WTC11 (cell line): ENCODE results near the gene VAMP1. TPM values are rescaled to one million over a fixed set of nuclear protein-coding genes. Genes with fewer than 3 reads are reported as not detected.

Experiments
- ATAC-seq: fragments of 200-7000 bp; cut with Tn5 transposase; 2 replicates; pipeline ENCODE4 v1.10.0; 2021; ENCODE audit warnings: mild to moderate bottlenecking, moderate library complexity
- CTCF ChIA-PET: fragments of 300-600 bp; sonication (Branson Sonifier 250); formaldehyde crosslinking; loops from one replicate; lab custom pipeline; 2021; ENCODE audit warnings: antibody characterized with exemption; lab: Charles Lee
- POLR2A ChIA-PET: fragments of 350-600 bp; sonication (Branson Sonifier 250); formaldehyde crosslinking; loops from one replicate; lab custom pipeline; 2021; ENCODE audit warnings: antibody characterized with exemption; lab: Charles Lee
- DNase-seq: peaks from one replicate; pipeline ENCODE4 v3.0.0; 2021; ENCODE audit warnings: low spot score
- H3K27ac Mint-ChIP-seq: 2 replicates; pipeline ENCODE4 v1.8.0; 2021; ENCODE audit warnings: mixed read lengths
- H3K27me3 Mint-ChIP-seq: 2 replicates; pipeline ENCODE4 v1.8.0; 2021; ENCODE audit warnings: low read depth, mild to moderate bottlenecking, moderate library complexity, mixed read lengths
- H3K36me3 Mint-ChIP-seq: 2 replicates; pipeline ENCODE4 v1.8.0; 2021; ENCODE audit warnings: mixed read lengths
- H3K4me1 Mint-ChIP-seq: 2 replicates; pipeline ENCODE4 v1.8.0; 2022; ENCODE audit warnings: mixed read lengths
- H3K4me3 Mint-ChIP-seq: 2 replicates; pipeline ENCODE4 v1.8.0; 2021; ENCODE audit warnings: mild to moderate bottlenecking, moderate library complexity, mixed read lengths
- H3K9me3 Mint-ChIP-seq: 2 replicates; pipeline ENCODE4 v1.8.0; 2021; ENCODE audit warnings: mixed read lengths
- ATF3 ChIP-seq: sonication (generic); formaldehyde crosslinking; conservative IDR thresholded peaks from 2 replicates; pipeline ENCODE4 v1.8.1; 2022; ENCODE audit warnings: mild to moderate bottlenecking, missing genetic modification reagents
- CREB1 ChIP-seq: sonication (generic); formaldehyde crosslinking; IDR thresholded peaks from 2 replicates; pipeline ENCODE4 v1.8.0; 2023; ENCODE audit warnings: mild to moderate bottlenecking, missing genetic modification reagents
- E2F4 ChIP-seq: sonication (generic); formaldehyde crosslinking; IDR thresholded peaks from 2 replicates; pipeline ENCODE4 v1.8.1; 2022; ENCODE audit warnings: low read depth, mild to moderate bottlenecking, moderate library complexity, missing genetic modification reagents, borderline replicate concordance
- ESRRA ChIP-seq: sonication (generic); formaldehyde crosslinking; IDR thresholded peaks from 2 replicates; pipeline ENCODE4 v1.8.1; 2022; ENCODE audit warnings: mild to moderate bottlenecking, missing genetic modification reagents, borderline replicate concordance
- GTF2I ChIP-seq: fragments of 250-450 bp; sonication (Bioruptor Pico); conservative IDR thresholded peaks from 2 replicates; pipeline ENCODE4 v1.4.0; 2021; ENCODE audit warnings: mild to moderate bottlenecking
- MXD4 ChIP-seq: fragments of 250-450 bp; sonication (Bioruptor Pico); IDR thresholded peaks from 2 replicates; pipeline ENCODE4 v1.8.0; 2021; ENCODE audit warnings: mild to moderate bottlenecking, moderate library complexity, borderline replicate concordance
- MYBL2 ChIP-seq: sonication (generic); formaldehyde crosslinking; IDR thresholded peaks from 2 replicates; pipeline ENCODE4 v1.8.1; 2023; ENCODE audit warnings: mild to moderate bottlenecking, moderate library complexity, missing genetic modification reagents
- NFATC4 ChIP-seq: fragments of 250-450 bp; sonication (Bioruptor Pico); IDR thresholded peaks from 2 replicates; pipeline ENCODE4 v1.9.0; 2021; ENCODE audit warnings: mild to moderate bottlenecking
- OVOL2 ChIP-seq: fragments of 250-450 bp; sonication (Bioruptor Pico); IDR thresholded peaks from 2 replicates; pipeline ENCODE4 v1.9.0; 2021; ENCODE audit warnings: mild to moderate bottlenecking, borderline replicate concordance
- PREB ChIP-seq: sonication (generic); formaldehyde crosslinking; IDR thresholded peaks from 2 replicates; pipeline ENCODE4 v1.8.1; 2022; ENCODE audit warnings: mild to moderate bottlenecking, missing genetic modification reagents, moderate library complexity, borderline replicate concordance
- RORB ChIP-seq: fragments of 250-450 bp; sonication (Bioruptor Pico); IDR thresholded peaks from 2 replicates; pipeline ENCODE4 v1.9.0; 2021; ENCODE audit warnings: mild to moderate bottlenecking
- total RNA-seq: library from RNA; stranded (reverse); gene quantifications from 3 replicates; pipeline ENCODE4 v1.2.3, GENCODE V29; 2021
- TF ChIP-seq, protein P1 (sequence below): fragments of 200-600 bp; IDR thresholded peaks from 2 replicates; pipeline ENCODE4 v1.8.0; 2022; ENCODE audit warnings: antibody characterized with exemption
- TF ChIP-seq, protein P2 (sequence below): fragments of 250-450 bp; sonication (Bioruptor Pico); IDR thresholded peaks from 2 replicates; pipeline ENCODE4 v1.9.0; 2021; ENCODE audit warnings: mild to moderate bottlenecking
- TF ChIP-seq, protein P3 (sequence below): fragments of 250-450 bp; sonication (Bioruptor Pico); conservative IDR thresholded peaks from 2 replicates; pipeline ENCODE4 v1.9.0; 2021; ENCODE audit warnings: mild to moderate bottlenecking
- TF ChIP-seq, protein P4 (sequence below): sonication (generic); formaldehyde crosslinking; IDR thresholded peaks from 2 replicates; pipeline ENCODE4 v1.8.1; 2022; ENCODE audit warnings: low read depth, missing genetic modification reagents, borderline replicate concordance

Gene VAMP1
- total RNA-seq, 1 experiment from 2014 or later: 14.3 TPM

GRCh38 chr12:6465467-6466183 is 4.9 kb downstream of the VAMP1 start:
- Mint-ChIP-seq H3K4me1 (peaks cover 19% of the 10 kb centered on the region), H3K9me3 (no peaks in the 10 kb centered on the region), H3K27me3 (peaks cover 7% of the 10 kb centered on the region), H3K4me3 (no peak overlapping the region), H3K36me3 (peaks cover 55% of the 10 kb centered on the region), H3K27ac (no peak overlapping the region)
- TF ChIP-seq MXD4 (CRISPR knock-in tag): no peak
- no peak for TF ChIP-seq ATF3 (CRISPR knock-in tag)
- TF ChIP-seq, protein P1, sequence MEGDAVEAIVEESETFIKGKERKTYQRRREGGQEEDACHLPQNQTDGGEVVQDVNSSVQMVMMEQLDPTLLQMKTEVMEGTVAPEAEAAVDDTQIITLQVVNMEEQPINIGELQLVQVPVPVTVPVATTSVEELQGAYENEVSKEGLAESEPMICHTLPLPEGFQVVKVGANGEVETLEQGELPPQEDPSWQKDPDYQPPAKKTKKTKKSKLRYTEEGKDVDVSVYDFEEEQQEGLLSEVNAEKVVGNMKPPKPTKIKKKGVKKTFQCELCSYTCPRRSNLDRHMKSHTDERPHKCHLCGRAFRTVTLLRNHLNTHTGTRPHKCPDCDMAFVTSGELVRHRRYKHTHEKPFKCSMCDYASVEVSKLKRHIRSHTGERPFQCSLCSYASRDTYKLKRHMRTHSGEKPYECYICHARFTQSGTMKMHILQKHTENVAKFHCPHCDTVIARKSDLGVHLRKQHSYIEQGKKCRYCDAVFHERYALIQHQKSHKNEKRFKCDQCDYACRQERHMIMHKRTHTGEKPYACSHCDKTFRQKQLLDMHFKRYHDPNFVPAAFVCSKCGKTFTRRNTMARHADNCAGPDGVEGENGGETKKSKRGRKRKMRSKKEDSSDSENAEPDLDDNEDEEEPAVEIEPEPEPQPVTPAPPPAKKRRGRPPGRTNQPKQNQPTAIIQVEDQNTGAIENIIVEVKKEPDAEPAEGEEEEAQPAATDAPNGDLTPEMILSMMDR: peak; percentile 74
- TF ChIP-seq CREB1: no peak
- ATAC-seq (peak; percentile 71), DNase-seq (peak; percentile 52)
- ChIA-PET POLR2A (interaction anchor here (0.6 to 1.2 kb wide), 8 partner anchors 28 to 139 kb away, joined by 3 to 6 read pairs (median 3); partner anchors contain the start of genes MRPL51 and SCNN1A), CTCF (interaction anchor here (0.6 to 3.2 kb wide), 53 partner anchors 9 to 477 kb away, joined by 3 to 77 read pairs (median 5); partner anchors contain the start of genes CD27, LTBR, MRPL51 and TAPBPL)

DNA sequence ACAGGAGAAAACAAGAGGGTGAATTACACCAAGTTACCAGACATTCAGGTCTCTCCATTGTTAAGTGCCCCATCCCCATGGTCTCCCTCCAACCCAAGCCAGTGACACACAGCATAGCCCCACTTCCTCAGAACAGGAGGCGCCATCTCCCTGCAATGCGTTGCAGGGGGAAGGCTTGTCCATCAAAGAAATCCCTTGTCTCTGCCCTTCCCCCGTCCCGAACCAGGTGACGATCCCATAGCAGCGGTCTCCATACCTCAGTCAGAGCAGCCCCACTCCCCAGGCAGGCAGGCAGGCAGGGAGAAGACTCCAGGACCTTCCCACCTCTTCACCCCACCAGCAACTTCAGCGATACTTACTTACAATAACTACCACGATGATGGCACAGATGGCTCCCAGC is 5.9 kb downstream of the VAMP1 start:
- no peak for ATAC-seq
- Mint-ChIP-seq H3K27me3 (peaks cover 4% of the 10 kb centered on the region), H3K9me3 (no peaks in the 10 kb centered on the region), H3K4me3 (no peak overlapping the region), H3K4me1 (peaks cover 15% of the 10 kb centered on the region), H3K27ac (peak overlapping the region; percentile 39), H3K36me3 (peaks cover 61% of the 10 kb centered on the region)
- CTCF ChIA-PET: interaction anchor here (0.9 to 3.2 kb wide), 15 partner anchors 13 to 380 kb away, joined by 3 to 77 read pairs (median 15); partner anchors contain the start of genes CD27, LTBR and TAPBPL
- DNase-seq: no peak
- no peak for TF ChIP-seq OVOL2 (CRISPR knock-in tag)
- TF ChIP-seq, protein P1: no peak
- TF ChIP-seq, protein P2, sequence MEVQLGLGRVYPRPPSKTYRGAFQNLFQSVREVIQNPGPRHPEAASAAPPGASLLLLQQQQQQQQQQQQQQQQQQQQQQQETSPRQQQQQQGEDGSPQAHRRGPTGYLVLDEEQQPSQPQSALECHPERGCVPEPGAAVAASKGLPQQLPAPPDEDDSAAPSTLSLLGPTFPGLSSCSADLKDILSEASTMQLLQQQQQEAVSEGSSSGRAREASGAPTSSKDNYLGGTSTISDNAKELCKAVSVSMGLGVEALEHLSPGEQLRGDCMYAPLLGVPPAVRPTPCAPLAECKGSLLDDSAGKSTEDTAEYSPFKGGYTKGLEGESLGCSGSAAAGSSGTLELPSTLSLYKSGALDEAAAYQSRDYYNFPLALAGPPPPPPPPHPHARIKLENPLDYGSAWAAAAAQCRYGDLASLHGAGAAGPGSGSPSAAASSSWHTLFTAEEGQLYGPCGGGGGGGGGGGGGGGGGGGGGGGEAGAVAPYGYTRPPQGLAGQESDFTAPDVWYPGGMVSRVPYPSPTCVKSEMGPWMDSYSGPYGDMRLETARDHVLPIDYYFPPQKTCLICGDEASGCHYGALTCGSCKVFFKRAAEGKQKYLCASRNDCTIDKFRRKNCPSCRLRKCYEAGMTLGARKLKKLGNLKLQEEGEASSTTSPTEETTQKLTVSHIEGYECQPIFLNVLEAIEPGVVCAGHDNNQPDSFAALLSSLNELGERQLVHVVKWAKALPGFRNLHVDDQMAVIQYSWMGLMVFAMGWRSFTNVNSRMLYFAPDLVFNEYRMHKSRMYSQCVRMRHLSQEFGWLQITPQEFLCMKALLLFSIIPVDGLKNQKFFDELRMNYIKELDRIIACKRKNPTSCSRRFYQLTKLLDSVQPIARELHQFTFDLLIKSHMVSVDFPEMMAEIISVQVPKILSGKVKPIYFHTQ (CRISPR knock-in tag): no peak
- TF ChIP-seq PREB (CRISPR knock-in tag): no peak
- TF ChIP-seq NFATC4 (CRISPR knock-in tag): no peak
- no peak for TF ChIP-seq GTF2I (CRISPR knock-in tag)
- TF ChIP-seq, protein P3, sequence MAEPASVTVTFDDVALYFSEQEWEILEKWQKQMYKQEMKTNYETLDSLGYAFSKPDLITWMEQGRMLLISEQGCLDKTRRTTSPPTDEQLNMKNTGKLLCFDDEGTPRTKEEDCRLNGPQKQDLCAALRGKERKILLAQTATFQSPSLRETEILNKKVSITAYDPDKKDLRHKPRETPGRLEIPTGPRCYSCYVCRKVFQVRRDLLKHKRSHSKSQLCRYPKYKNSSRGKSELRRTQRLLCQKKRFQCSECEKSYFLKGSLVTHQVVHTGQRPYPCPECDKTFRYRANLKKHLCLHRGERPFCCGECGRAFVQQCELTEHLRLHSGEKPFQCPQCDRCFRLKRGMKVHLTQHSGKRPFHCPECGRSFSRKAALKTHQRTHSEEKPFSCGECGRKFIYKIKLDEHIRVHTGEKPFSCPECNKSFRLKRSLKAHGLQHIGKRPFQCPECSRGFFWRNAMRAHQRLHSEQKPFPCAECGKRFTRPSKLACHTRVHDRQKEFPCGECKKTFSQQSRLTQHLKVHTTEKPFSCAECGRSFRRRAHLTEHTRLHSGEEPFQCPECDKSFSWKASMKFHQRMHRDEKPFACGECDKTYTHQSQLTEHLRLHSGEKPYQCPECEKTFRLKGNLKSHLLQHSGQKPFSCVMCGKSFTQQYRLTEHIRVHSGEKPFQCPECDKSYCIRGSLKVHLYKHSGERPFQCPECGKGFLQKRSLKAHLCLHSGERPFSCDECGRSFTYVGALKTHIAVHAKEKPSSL: no peak
- TF ChIP-seq, protein P4, sequence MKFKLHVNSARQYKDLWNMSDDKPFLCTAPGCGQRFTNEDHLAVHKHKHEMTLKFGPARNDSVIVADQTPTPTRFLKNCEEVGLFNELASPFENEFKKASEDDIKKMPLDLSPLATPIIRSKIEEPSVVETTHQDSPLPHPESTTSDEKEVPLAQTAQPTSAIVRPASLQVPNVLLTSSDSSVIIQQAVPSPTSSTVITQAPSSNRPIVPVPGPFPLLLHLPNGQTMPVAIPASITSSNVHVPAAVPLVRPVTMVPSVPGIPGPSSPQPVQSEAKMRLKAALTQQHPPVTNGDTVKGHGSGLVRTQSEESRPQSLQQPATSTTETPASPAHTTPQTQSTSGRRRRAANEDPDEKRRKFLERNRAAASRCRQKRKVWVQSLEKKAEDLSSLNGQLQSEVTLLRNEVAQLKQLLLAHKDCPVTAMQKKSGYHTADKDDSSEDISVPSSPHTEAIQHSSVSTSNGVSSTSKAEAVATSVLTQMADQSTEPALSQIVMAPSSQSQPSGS (CRISPR knock-in tag): no peak
- TF ChIP-seq ESRRA (CRISPR knock-in tag): no peak
- TF ChIP-seq MYBL2 (CRISPR knock-in tag): no peak
- TF ChIP-seq E2F4: no peak
- no peak for TF ChIP-seq MXD4 (CRISPR knock-in tag)
- no peak for TF ChIP-seq RORB (CRISPR knock-in tag)
- POLR2A ChIA-PET: interaction anchor here (0.6 to 1.2 kb wide), 3 partner anchors 30 to 103 kb away, joined by 3 to 4 read pairs (median 3); no protein-coding TSS in a partner anchor
